ENCODE measurements around the gene EFCAB6. TPM values are rescaled to one million over a fixed set of nuclear protein-coding genes. Genes with fewer than 3 reads are reported as not detected.

EFCAB6 gene
- total and polyA plus RNA-seq, 2 of the 4 experiments (the other 2 are of a cell fraction) = 0.44 to 1.1 TPM

DNA sequence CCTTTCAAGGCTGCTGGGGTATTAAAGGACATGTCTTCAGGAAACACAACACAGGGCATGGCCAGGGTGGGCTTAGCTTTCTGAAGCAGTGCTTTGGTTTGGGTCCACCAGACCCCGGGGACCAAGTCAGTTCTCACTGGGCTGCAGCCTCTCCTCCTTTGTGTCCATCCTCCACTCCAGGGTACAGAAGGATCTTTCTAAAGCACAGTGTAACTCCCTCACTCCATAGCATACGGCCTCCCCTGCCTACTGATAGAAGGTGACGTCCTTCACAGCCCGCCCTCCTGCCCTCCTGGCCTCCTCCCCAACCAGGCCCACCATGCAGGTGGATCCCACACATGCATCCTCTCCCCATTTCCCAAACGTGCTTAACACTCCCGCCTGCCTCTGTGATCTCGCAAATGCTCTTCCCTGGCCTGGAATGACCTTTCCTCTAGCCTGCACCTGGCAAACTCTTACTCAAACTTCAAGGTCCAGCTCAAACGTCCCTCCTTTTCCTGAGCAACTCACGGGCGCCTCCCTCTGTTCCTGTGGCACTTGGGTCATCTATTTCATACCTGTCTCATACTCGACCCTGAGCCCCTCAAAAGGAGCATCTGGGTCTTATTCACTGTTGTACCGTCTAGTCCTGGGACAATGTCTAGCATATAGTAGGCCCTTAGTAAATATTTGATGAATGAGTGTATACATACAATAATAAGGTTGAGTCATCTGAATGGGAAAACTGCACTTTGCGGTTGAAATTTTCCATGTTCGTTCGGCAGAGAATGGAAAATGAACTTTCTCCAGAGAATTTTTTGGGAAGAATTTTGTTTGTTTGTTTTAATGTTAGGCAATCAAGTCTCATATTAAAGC is 187.7 kb downstream of the EFCAB6 start:
- DNase-seq (no peak), ATAC-seq (ENCODE audit: low read depth) (no peak)
- H4K8ac ChIP-seq (ENCODE audit: low read depth in 2 of 2, low read length in 2 of 2) = no peak overlapping the region
- no peak overlapping the region for H2AK9ac ChIP-seq (replicated peaks; ENCODE audit: low read depth, low read length, poor library complexity)
- in situ Hi-C loops (cut with MboI; ENCODE audit: low sequenced_read_pairs) = no loop called here
- dilution Hi-C loops (cut with HindIII; ENCODE audit: low sequenced_read_pairs, unreplicated experiment) = no loop called here
- no peak overlapping the region for H2AK5ac ChIP-seq (ENCODE audit: low read depth, low read length)
- H3K4me1 ChIP-seq (ENCODE audit: control insufficient read depth, insufficient read depth, low read length) = no peaks in the 10 kb centered on the region
- no peaks in the 10 kb centered on the region for H4K20me1 ChIP-seq (ENCODE audit: insufficient read depth, low read length)
- ChIA-PET POLR2A (ENCODE audit: unreplicated experiment) (no interaction called here), CTCF (no interaction called here)
- no peak overlapping the region for H3K14ac ChIP-seq (replicated peaks; ENCODE audit: low read depth, low read length)
- 65% methylated on average over 5 of the region's 15 CpGs; no CpG with 5 or more reads in 1 of the 2 experiments for WGBS, 2 experiments (ENCODE audit: extremely low coverage in 2 of 2, insufficient read length in 1 of 2)
- H2BK20ac ChIP-seq (ENCODE audit: low read depth, low read length) = no peak overlapping the region
- H3K79me1 ChIP-seq (ENCODE audit: low read depth in 1 of 2, low read length in 2 of 2) = no peaks in the 10 kb centered on the region
- no peak overlapping the region for H4K91ac ChIP-seq (ENCODE audit: insufficient read depth, low read depth, low read length)
- H3K9ac ChIP-seq (ENCODE audit: low read depth, low read length) = no peak overlapping the region
- H3K23ac ChIP-seq (ENCODE audit: low read depth, low read length) = no peak overlapping the region
- no peaks in the 10 kb centered on the region for H3K9me1 ChIP-seq (ENCODE audit: insufficient read depth, low read length)
- intact Hi-C loops (cut with micrococcal nuclease) = no loop called here
- no peak overlapping the region for H3K4me3 ChIP-seq (ENCODE audit: insufficient read depth, low read depth, low read length)
- H3K4ac ChIP-seq (ENCODE audit: low read depth, low read length) = no peak overlapping the region
- no peak overlapping the region for H2AFZ ChIP-seq (replicated peaks; ENCODE audit: low read length, poor library complexity)
- no peak overlapping the region for H3K4me2 ChIP-seq (ENCODE audit: low read depth, low read length)
- no peaks in the 10 kb centered on the region for H3K36me3 ChIP-seq (ENCODE audit: control insufficient read depth, insufficient read depth, low read length)
- TF ChIP-seq, protein P1, sequence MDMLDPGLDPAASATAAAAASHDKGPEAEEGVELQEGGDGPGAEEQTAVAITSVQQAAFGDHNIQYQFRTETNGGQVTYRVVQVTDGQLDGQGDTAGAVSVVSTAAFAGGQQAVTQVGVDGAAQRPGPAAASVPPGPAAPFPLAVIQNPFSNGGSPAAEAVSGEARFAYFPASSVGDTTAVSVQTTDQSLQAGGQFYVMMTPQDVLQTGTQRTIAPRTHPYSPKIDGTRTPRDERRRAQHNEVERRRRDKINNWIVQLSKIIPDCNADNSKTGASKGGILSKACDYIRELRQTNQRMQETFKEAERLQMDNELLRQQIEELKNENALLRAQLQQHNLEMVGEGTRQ (IDR thresholded peaks at IDR 0.05; ENCODE audit: low read depth, low read length) = no peak
- TF ChIP-seq RFX5 (IDR thresholded peaks at IDR 0.05; ENCODE audit: low read depth, low read length) (no peak), CHD1 (IDR thresholded peaks at IDR 0.05; ENCODE audit: low read depth, low read length) (no peak), MAFK (IDR thresholded peaks at IDR 0.05; ENCODE audit: low read depth, low read length) (no peak), SMC3 (IDR thresholded peaks at IDR 0.05; ENCODE audit: low read depth, low read length) (no peak), NFE2L2 (IDR thresholded peaks at IDR 0.05; ENCODE audit: low read depth, low read length) (no peak), BHLHE40 (IDR thresholded peaks at IDR 0.05; ENCODE audit: low read depth, low read length) (no peak), MAZ (IDR thresholded peaks at IDR 0.05; ENCODE audit: borderline replicate concordance, low read depth, low read length) (no peak), RCOR1 (IDR thresholded peaks at IDR 0.05; ENCODE audit: insufficient replicate concordance, low read length) (no peak), FOS (IDR thresholded peaks at IDR 0.05; ENCODE audit: low read depth, low read length) (no peak), MXI1 (IDR thresholded peaks at IDR 0.05; ENCODE audit: borderline replicate concordance, low read depth, low read length) (no peak), RAD21 (IDR thresholded peaks at IDR 0.05; ENCODE audit: low read length) (no peak), POLR2A (IDR thresholded peaks at IDR 0.05; ENCODE audit: low read depth, low read length) (no peak)
- TF ChIP-seq, protein P2, sequence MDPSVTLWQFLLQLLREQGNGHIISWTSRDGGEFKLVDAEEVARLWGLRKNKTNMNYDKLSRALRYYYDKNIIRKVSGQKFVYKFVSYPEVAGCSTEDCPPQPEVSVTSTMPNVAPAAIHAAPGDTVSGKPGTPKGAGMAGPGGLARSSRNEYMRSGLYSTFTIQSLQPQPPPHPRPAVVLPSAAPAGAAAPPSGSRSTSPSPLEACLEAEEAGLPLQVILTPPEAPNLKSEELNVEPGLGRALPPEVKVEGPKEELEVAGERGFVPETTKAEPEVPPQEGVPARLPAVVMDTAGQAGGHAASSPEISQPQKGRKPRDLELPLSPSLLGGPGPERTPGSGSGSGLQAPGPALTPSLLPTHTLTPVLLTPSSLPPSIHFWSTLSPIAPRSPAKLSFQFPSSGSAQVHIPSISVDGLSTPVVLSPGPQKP (IDR thresholded peaks at IDR 0.05; ENCODE audit: borderline replicate concordance, low read depth, low read length) = no peak
- TF ChIP-seq, protein P3, sequence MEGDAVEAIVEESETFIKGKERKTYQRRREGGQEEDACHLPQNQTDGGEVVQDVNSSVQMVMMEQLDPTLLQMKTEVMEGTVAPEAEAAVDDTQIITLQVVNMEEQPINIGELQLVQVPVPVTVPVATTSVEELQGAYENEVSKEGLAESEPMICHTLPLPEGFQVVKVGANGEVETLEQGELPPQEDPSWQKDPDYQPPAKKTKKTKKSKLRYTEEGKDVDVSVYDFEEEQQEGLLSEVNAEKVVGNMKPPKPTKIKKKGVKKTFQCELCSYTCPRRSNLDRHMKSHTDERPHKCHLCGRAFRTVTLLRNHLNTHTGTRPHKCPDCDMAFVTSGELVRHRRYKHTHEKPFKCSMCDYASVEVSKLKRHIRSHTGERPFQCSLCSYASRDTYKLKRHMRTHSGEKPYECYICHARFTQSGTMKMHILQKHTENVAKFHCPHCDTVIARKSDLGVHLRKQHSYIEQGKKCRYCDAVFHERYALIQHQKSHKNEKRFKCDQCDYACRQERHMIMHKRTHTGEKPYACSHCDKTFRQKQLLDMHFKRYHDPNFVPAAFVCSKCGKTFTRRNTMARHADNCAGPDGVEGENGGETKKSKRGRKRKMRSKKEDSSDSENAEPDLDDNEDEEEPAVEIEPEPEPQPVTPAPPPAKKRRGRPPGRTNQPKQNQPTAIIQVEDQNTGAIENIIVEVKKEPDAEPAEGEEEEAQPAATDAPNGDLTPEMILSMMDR (conservative IDR thresholded peaks at IDR 0.05; ENCODE audit: low read depth, low read length) = no peak
- H4K5ac ChIP-seq (ENCODE audit: low read depth, low read length) = no peak overlapping the region
- H2BK15ac ChIP-seq (ENCODE audit: low read depth, low read length) = no peak overlapping the region
- no peak overlapping the region for H3K18ac ChIP-seq (ENCODE audit: low read depth, low read length)
- H2BK5ac ChIP-seq (ENCODE audit: low read depth, low read length, poor library complexity, severe bottlenecking) = no peak overlapping the region
- H3K27ac ChIP-seq (ENCODE audit: insufficient read depth, low read length) = no peak overlapping the region
- H3K27me3 ChIP-seq (ENCODE audit: control insufficient read depth, insufficient read depth, low read length) = no peaks in the 10 kb centered on the region; the same call in 1 of the 2 replicates
- H3K9me3 ChIP-seq (ENCODE audit: control insufficient read depth, insufficient read depth, low read length) = no peaks in the 10 kb centered on the region; the same call in 1 of the 2 replicates
- no peak overlapping the region for H2BK120ac ChIP-seq (ENCODE audit: low read depth, low read length)
- H3K56ac ChIP-seq (ENCODE audit: extremely low read depth, insufficient read depth, low read length) = no peak overlapping the region
- BruUV-seq (replicated peaks) = no TSS peak
